HepG2 (cell line): ENCODE results near the gene GLCE. TPM values are rescaled to one million over a fixed set of nuclear protein-coding genes. Genes with fewer than 3 reads are reported as not detected.

ENCODE experiments used
- ATAC-seq: fragments of 200-7000 bp; cut with Tn5 transposase; 3 replicates; pipeline ENCODE4 v1.9.1; 2020; ENCODE audit warnings: mild to moderate bottlenecking, moderate library complexity
- BruUV-seq: library from RNA; stranded (reverse); fragments of 400-500 nt; replicated peaks from 2 replicates; lab custom pipeline; 2021; lab: Mats Ljungman, UMichigan
- CTCF ChIA-PET: fragments of 300-600 bp; formaldehyde crosslinking; extraction: SDS; loops from one replicate; lab custom pipeline; 2021; ENCODE audit warnings: low total read pairs, inconsistent platforms, low intra/inter-chr PET ratio; lab: Yijun Ruan, JAX
- POLR2A ChIA-PET: fragments of 350-600 bp; sonication (Branson Sonifier 250); formaldehyde crosslinking; loops from one replicate; lab custom pipeline; 2020; ENCODE audit warnings: antibody characterized with exemption, inconsistent platforms; lab: Yijun Ruan, JAX
- DNase-seq: peaks from one replicate; pipeline ENCODE4 v3.0.0-alpha.2; 2015; ENCODE audit warnings: low spot score
- FAIRE-seq: peaks from 3 replicates; lab custom pipeline; 2011; peaks lifted over from hg19 to GRCh38; lab: Jason Lieb, UNC
- H2AFZ ChIP-seq: one replicate; pipeline ENCODE4 v1.6.1; 2011; ENCODE audit warnings: low read length, inconsistent platforms
- H3K27ac ChIP-seq: fragments of 300-600 bp; 3 replicates; pipeline ENCODE4 v1.8.0; 2011; ENCODE audit warnings: mixed run types, mild to moderate bottlenecking, mixed read lengths, low read length, inconsistent platforms; ENCODE audit not compliant: insufficient read depth; ENCODE audit errors: extremely low read length
- H3K27me3 ChIP-seq, 2 experiments: fragments of 200-600 bp in 1 of 2; 2 replicates in 1 of 2; 3 replicates in 1 of 2; pipeline versions ENCODE4 v1.6.0 to v1.8.0; 2011; ENCODE audit warnings: low read length in 2 of 2, mild to moderate bottlenecking in 2 of 2, moderate library complexity in 2 of 2, inconsistent platforms in 1 of 2; ENCODE audit not compliant: insufficient read depth in 2 of 2, control insufficient read depth in 1 of 2
- H3K36me3 ChIP-seq, 2 experiments: fragments of 200-600 bp in 1 of 2; replicated peaks in 1 of 2; 2 replicates in 1 of 2; 3 replicates in 1 of 2; pipeline versions ENCODE4 v1.5.1 to v1.8.0; 2011; ENCODE audit warnings: low read length in 2 of 2, inconsistent platforms in 1 of 2; ENCODE audit not compliant: insufficient read depth in 2 of 2, control insufficient read depth in 1 of 2
- H3K4me1 ChIP-seq: 2 replicates; pipeline ENCODE4 v1.5.1; 2012; ENCODE audit warnings: low read length, inconsistent platforms; ENCODE audit not compliant: insufficient read depth
- H3K4me2 ChIP-seq: 2 replicates; pipeline ENCODE4 v1.6.0; 2011; ENCODE audit warnings: low read depth, low read length, inconsistent platforms
- H3K4me3 ChIP-seq, 3 experiments: fragments of 200-600 bp in 1 of 3; sonication (generic), shearing (Covaris generic) in 1 of 3; replicated peaks in 1 of 3; 2 replicates each; pipeline ENCODE4 v1.5.1; 2011 to 2016; ENCODE audit warnings: low read length in 3 of 3, inconsistent platforms in 2 of 3, low read depth in 2 of 3, mild to moderate bottlenecking in 2 of 3, control low read depth in 1 of 3, mixed read lengths in 1 of 3; ENCODE audit not compliant: insufficient read depth in 1 of 3
- H3K79me2 ChIP-seq: one replicate; pipeline ENCODE4 v1.6.1; 2011; ENCODE audit warnings: low read length, inconsistent platforms; ENCODE audit not compliant: insufficient read depth
- H3K9ac ChIP-seq: 2 replicates; pipeline ENCODE4 v1.6.0; 2011; ENCODE audit warnings: mild to moderate bottlenecking, low read depth, low read length, inconsistent platforms; ENCODE audit not compliant: insufficient read depth
- H3K9me3 ChIP-seq: 2 replicates; pipeline ENCODE4 v1.5.1; 2012; ENCODE audit warnings: mild to moderate bottlenecking, low read length
- H4K20me1 ChIP-seq: 2 replicates; pipeline ENCODE4 v1.6.0; 2011; ENCODE audit warnings: inconsistent platforms, mild to moderate bottlenecking, low read length, moderate library complexity; ENCODE audit not compliant: insufficient read depth
- ATF7-NPFF ChIP-seq: sonication (generic); formaldehyde crosslinking; IDR thresholded peaks from 2 replicates; pipeline ENCODE4 v1.8.1; 2023; ENCODE audit warnings: mild to moderate bottlenecking, low read depth, missing genetic modification reagents, moderate library complexity
- CEBPB ChIP-seq: IDR thresholded peaks from 2 replicates; pipeline ENCODE4 v1.6.1; 2011; ENCODE audit warnings: low read depth, low read length, improper control_type of control experiment, borderline replicate concordance
- CERS6 ChIP-seq: sonication (generic); formaldehyde crosslinking; IDR thresholded peaks from 2 replicates; pipeline ENCODE4 v1.5.0; 2020; ENCODE audit warnings: missing genetic modification reagents
- EHMT2 ChIP-seq: fragments of 200-600 bp; sonication (generic); IDR thresholded peaks from 2 replicates; pipeline ENCODE4 v1.7.0; 2017; ENCODE audit warnings: antibody characterized with exemption, low read depth, low read length, borderline replicate concordance
- HCFC1 ChIP-seq: fragments of 150-350 bp; IDR thresholded peaks from 2 replicates; pipeline ENCODE4 v1.6.1; 2014; ENCODE audit warnings: low read depth, low read length
- MATR3 ChIP-seq: sonication (generic); formaldehyde crosslinking; IDR thresholded peaks from 2 replicates; pipeline ENCODE4 v1.4.0; 2020; ENCODE audit warnings: missing genetic modification reagents
- NFATC3 ChIP-seq: sonication (generic); formaldehyde crosslinking; IDR thresholded peaks from 2 replicates; pipeline ENCODE4 v1.5.1; 2020; ENCODE audit warnings: mild to moderate bottlenecking, missing genetic modification reagents
- ONECUT2 ChIP-seq: sonication (generic); formaldehyde crosslinking; IDR thresholded peaks from 2 replicates; pipeline ENCODE4 v1.4.0; 2020; ENCODE audit warnings: missing genetic modification reagents
- PAF1 ChIP-seq: IDR thresholded peaks from 2 replicates; pipeline ENCODE4 v1.6.1; 2016; ENCODE audit warnings: missing genetic modification reagents, missing compliant biosample characterization
- SALL2 ChIP-seq: sonication (generic); formaldehyde crosslinking; IDR thresholded peaks from 2 replicates; pipeline ENCODE4 v1.8.1; 2023; ENCODE audit warnings: mild to moderate bottlenecking, missing genetic modification reagents, inconsistent platforms
- SUZ12 ChIP-seq: fragments of 150-350 bp; IDR thresholded peaks from 2 replicates; pipeline ENCODE4 v1.6.1; 2014; ENCODE audit warnings: low read depth, low read length
- ZNF333 ChIP-seq: sonication (generic); formaldehyde crosslinking; IDR thresholded peaks from 2 replicates; pipeline ENCODE4 v1.4.0; 2020; ENCODE audit warnings: mild to moderate bottlenecking, missing genetic modification reagents, borderline replicate concordance
- ZNF564 ChIP-seq: sonication (generic); formaldehyde crosslinking; IDR thresholded peaks from 2 replicates; pipeline ENCODE4 v1.8.1; 2023; ENCODE audit warnings: mild to moderate bottlenecking, missing genetic modification reagents
- ZNF580 ChIP-seq: IDR thresholded peaks from 2 replicates; pipeline ENCODE4 v1.6.1; 2016; ENCODE audit warnings: low read depth, borderline replicate concordance
- WGBS: methylation state at CpG from one replicate; pipeline ENCODE4 v1.1.6; 2017; ENCODE audit warnings: low lambda C conversion rate; 5-methylcytosine and 5-hydroxymethylcytosine counted together
- in situ Hi-C: cut with HindIII; loops from 2 replicates; pipeline ENCODE4 v1.10.0; 2017; ENCODE audit warnings: low pct_unique_long_range_greater_than_20kb; ENCODE audit not compliant: extremely low pct_ligation_motif_present
- intact Hi-C: fragments of 100-400 bp; cut with micrococcal nuclease; formaldehyde crosslinking; loops from one replicate; pipeline ENCODE4 v1.10.0; 2022; ENCODE audit not compliant: unreplicated experiment
- polyA plus RNA-seq, 8 experiments: library from polyadenylated mRNA; depleted of rRNA in 3 of 8; stranded (reverse) in 7 of 8; unstranded in 1 of 8; fragments of >200 nt; fragmentation: Illumina TruSeq in 4 of 8; extraction: Trizol in 4 of 8; gene quantifications; 2 replicates each; pipeline versions ENCODE4 v1.2.1 to v1.2.3, GENCODE V29; 2011 to 2016; ENCODE audit warnings: low read depth in 4 of 8, missing spikeins in 1 of 8, mixed read lengths in 1 of 8; ENCODE audit not compliant: insufficient read depth in 1 of 8
- total RNA-seq, 5 experiments: library from RNA; depleted of rRNA; stranded (reverse); fragments of >200 nt; fragmentation: Illumina TruSeq; extraction: Trizol; gene quantifications; 2 replicates each; pipeline ENCODE4 v1.2.3, GENCODE V29; 2016; ENCODE audit warnings: low read depth in 1 of 5
- TF ChIP-seq, protein P1 (sequence below): sonication (generic); formaldehyde crosslinking; IDR thresholded peaks from 2 replicates; pipeline ENCODE4 v1.4.0; 2020; ENCODE audit warnings: missing genetic modification reagents, borderline replicate concordance
- TF ChIP-seq, protein P2 (sequence below): sonication (generic); formaldehyde crosslinking; conservative IDR thresholded peaks from 2 replicates; pipeline ENCODE4 v1.4.0; 2020; ENCODE audit warnings: missing genetic modification reagents

GLCE gene
- total and polyA plus RNA-seq, 2 of the 13 experiments (the other 11 are each of a cell fraction or from before 2014, with no cell fraction given): 12.9 to 23.4 TPM

DNA sequence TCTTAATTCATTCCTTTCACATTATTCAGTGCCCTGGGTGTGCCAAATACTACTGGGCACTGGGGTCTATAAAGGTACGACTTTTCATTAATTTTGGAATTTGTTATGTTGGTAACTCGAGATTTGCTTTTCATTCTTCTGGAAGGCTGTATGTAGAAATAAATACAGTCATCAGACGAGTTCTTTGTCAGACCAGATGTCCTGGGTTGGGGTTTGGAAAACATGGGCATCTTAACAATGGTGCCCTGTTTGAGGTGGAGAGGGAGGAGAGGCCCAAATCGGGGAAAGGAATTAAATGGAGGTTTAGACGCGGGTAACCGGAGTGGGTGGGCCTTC, 662 bp upstream of the GLCE start:
- peaks cover 25% of the 10 kb centered on the region for H3K4me1 ChIP-seq
- peak overlapping the region; percentile 66 for H3K9ac ChIP-seq
- peaks cover 29% of the 10 kb centered on the region for H3K79me2 ChIP-seq
- POLR2A ChIA-PET: interaction anchor here (1.0 to 3.6 kb wide), 7 partner anchors 9 to 302 kb away, joined by 3 to 29 read pairs (median 5); partner anchors contain the start of gene RPLP1
- no peak for ATAC-seq
- 9% methylated on average over 7 of the region's 7 CpGs for WGBS
- intact Hi-C loops (loop anchor here (1.0 to 10.0 kb wide), 4 partner anchors 65 to 235 kb away; no protein-coding TSS in a partner anchor), in situ Hi-C loops (loop anchor here (5.0 kb wide), 2 partner anchors 63 to 102 kb away; no protein-coding TSS in a partner anchor)
- no peaks in the 10 kb centered on the region for H4K20me1 ChIP-seq
- CTCF ChIA-PET: no interaction called here
- H3K36me3 ChIP-seq: no peaks in the 10 kb centered on the region
- H3K4me3 ChIP-seq: peak overlapping the region; percentile 93 to 97 (median 94)
- peak overlapping the region; percentile 19 for H3K27ac ChIP-seq
- DNase-seq: no peak
- FAIRE-seq: no peak
- H3K4me2 ChIP-seq: peak overlapping the region; percentile 88
- BruUV-seq: TSS peak; percentile 71
- H3K27me3 ChIP-seq: peaks cover 0 to 3% of the 10 kb centered on the region in 2 experiments; a peak in 3 of 5 replicates
- peak overlapping the region; percentile 95 for H2AFZ ChIP-seq
- H3K9me3 ChIP-seq: no peaks in the 10 kb centered on the region
- no peak for TF ChIP-seq ZNF333 (CRISPR knock-in tag)
- TF ChIP-seq ZNF564 (CRISPR knock-in tag): 0 out of 2 replicates have a peak, but pooled peaks have one; percentile 2
- TF ChIP-seq SALL2 (CRISPR knock-in tag): no peak
- TF ChIP-seq, protein P1, sequence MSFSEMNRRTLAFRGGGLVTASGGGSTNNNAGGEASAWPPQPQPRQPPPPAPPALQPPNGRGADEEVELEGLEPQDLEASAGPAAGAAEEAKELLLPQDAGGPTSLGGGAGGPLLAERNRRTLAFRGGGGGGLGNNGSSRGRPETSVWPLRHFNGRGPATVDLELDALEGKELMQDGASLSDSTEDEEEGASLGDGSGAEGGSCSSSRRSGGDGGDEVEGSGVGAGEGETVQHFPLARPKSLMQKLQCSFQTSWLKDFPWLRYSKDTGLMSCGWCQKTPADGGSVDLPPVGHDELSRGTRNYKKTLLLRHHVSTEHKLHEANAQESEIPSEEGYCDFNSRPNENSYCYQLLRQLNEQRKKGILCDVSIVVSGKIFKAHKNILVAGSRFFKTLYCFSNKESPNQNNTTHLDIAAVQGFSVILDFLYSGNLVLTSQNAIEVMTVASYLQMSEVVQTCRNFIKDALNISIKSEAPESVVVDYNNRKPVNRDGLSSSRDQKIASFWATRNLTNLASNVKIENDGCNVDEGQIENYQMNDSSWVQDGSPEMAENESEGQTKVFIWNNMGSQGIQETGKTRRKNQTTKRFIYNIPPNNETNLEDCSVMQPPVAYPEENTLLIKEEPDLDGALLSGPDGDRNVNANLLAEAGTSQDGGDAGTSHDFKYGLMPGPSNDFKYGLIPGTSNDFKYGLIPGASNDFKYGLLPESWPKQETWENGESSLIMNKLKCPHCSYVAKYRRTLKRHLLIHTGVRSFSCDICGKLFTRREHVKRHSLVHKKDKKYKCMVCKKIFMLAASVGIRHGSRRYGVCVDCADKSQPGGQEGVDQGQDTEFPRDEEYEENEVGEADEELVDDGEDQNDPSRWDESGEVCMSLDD (CRISPR knock-in tag): no peak
- no peak for TF ChIP-seq PAF1 (CRISPR knock-in tag)
- TF ChIP-seq, protein P2, sequence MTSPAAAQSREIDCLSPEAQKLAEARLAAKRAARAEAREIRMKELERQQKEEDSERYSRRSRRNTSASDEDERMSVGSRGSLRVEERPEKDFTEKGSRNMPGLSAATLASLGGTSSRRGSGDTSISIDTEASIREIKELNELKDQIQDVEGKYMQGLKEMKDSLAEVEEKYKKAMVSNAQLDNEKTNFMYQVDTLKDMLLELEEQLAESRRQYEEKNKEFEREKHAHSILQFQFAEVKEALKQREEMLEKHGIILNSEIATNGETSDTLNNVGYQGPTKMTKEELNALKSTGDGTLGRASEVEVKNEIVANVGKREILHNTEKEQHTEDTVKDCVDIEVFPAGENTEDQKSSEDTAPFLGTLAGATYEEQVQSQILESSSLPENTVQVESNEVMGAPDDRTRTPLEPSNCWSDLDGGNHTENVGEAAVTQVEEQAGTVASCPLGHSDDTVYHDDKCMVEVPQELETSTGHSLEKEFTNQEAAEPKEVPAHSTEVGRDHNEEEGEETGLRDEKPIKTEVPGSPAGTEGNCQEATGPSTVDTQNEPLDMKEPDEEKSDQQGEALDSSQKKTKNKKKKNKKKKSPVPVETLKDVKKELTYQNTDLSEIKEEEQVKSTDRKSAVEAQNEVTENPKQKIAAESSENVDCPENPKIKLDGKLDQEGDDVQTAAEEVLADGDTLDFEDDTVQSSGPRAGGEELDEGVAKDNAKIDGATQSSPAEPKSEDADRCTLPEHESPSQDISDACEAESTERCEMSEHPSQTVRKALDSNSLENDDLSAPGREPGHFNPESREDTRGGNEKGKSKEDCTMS (CRISPR knock-in tag): no peak
- TF ChIP-seq SUZ12: no peak
- TF ChIP-seq MATR3 (CRISPR knock-in tag): no peak
- 0 out of 2 replicates have a peak, but pooled peaks have one; percentile 34 for TF ChIP-seq ATF7-NPFF
- TF ChIP-seq CERS6 (CRISPR knock-in tag): no peak
- TF ChIP-seq ONECUT2: no peak
- TF ChIP-seq EHMT2: peak; percentile 32; the same call in 1 of the 2 replicates
- TF ChIP-seq HCFC1: no peak
- no peak for TF ChIP-seq ZNF580 (CRISPR knock-in tag)
- 0 out of 2 replicates have a peak, but pooled peaks have one; percentile 34 for TF ChIP-seq NFATC3 (CRISPR knock-in tag)
- TF ChIP-seq CEBPB: no peak
